Tibial nerve (tissue), 4 donors: ENCODE data around the gene ATG7. TPM values are rescaled to one million over a fixed set of nuclear protein-coding genes. Genes with fewer than 3 reads are reported as not detected.

ENCODE experiments used
- DNase-seq, 2 donors: peaks; one replicate each; pipeline ENCODE4 v3.0.0-alpha.2; 2019; ENCODE audit warnings: low spot score in 2 of 2
- H3K27ac ChIP-seq, 4 donors: fragments of 200-600 bp; sonication (generic) in 3 of 4; one replicate each; pipeline ENCODE4 v1.5.1; 2017 to 2019; ENCODE audit warnings: mild to moderate bottlenecking in 1 of 4
- H3K27me3 ChIP-seq, 2 donors: fragments of 200-600 bp; sonication (generic) in 1 of 2; one replicate each; pipeline versions ENCODE4 v1.5.1 to v1.6.0; 2017 to 2019
- H3K36me3 ChIP-seq, 3 donors: fragments of 200-600 bp; sonication (generic); one replicate each; pipeline ENCODE4 v1.5.1; 2018 to 2019
- H3K4me1 ChIP-seq, 4 donors: fragments of 200-600 bp; sonication (generic) in 3 of 4; one replicate each; pipeline ENCODE4 v1.5.1; 2017 to 2019
- H3K4me3 ChIP-seq, 4 donors: fragments of 200-600 bp; sonication (generic) in 3 of 4; one replicate each; pipeline ENCODE4 v1.5.1; 2017 to 2019; ENCODE audit warnings: mild to moderate bottlenecking in 1 of 4, moderate library complexity in 1 of 4
- H3K9me3 ChIP-seq, 4 donors: fragments of 200-600 bp; sonication (generic) in 3 of 4; one replicate each; pipeline ENCODE4 v1.5.1; 2017 to 2019
- CTCF ChIP-seq, 5 experiments: fragments of 200-600 bp in 3 of 5; fragments of 450-650 bp in 2 of 5; sonication (generic) in 3 of 5; IDR thresholded peaks; one replicate each; pipeline ENCODE4 v1.5.1; 2016 to 2019; ENCODE audit warnings: antibody characterized with exemption in 5 of 5, mild to moderate bottlenecking in 3 of 5, moderate library complexity in 2 of 5
- EP300 ChIP-seq, 2 donors: sonication (generic); formaldehyde crosslinking; IDR thresholded peaks; one replicate each; pipeline ENCODE4 v1.6.1; 2017; ENCODE audit warnings: antibody characterized with exemption in 2 of 2, mild to moderate bottlenecking in 1 of 2
- POLR2A ChIP-seq, 2 donors: fragments of 450-650 bp; IDR thresholded peaks; one replicate each; pipeline ENCODE4 v1.6.1; 2017; ENCODE audit warnings: antibody characterized with exemption in 2 of 2, mild to moderate bottlenecking in 2 of 2, moderate library complexity in 2 of 2
- WGBS, 2 donors: methylation state at CpG; one replicate each; pipeline ENCODE4 v1.1.5; 2018; 5-methylcytosine and 5-hydroxymethylcytosine counted together
- total RNA-seq, 4 donors: library from RNA; depleted of rRNA; stranded (reverse); fragments of >200 nt; gene quantifications; one replicate each; pipeline ENCODE4 v1.1.0, GENCODE V29; 2016

The ATG7 gene
- total RNA-seq, 4 donors from 2014 or later = 71.0 to 94.0 (median 76.2) TPM

GRCh38 chr3:11565492-11565891, 293.3 kb downstream of the ATG7 start:
- Histone ChIP-seq H3K9me3 (no peaks in the 10 kb centered on the region), H3K4me3 (no peak overlapping the region), H3K4me1 (peaks cover 0 to 96% (median 56%) of the 10 kb centered on the region in 4 donors), H3K27me3 (no peaks in the 10 kb centered on the region), H3K27ac (peak overlapping the region in 2 of 4 donors; percentile 52 to 97), H3K36me3 (peaks cover 0 to 49% (median 4%) of the 10 kb centered on the region in 3 donors)
- 90 to 100% methylated on average over 5 to 12 of the region's 12 CpGs for WGBS, 2 donors
- TF ChIP-seq EP300 (IDR thresholded peaks at IDR 0.05) (no peak), CTCF (IDR thresholded peaks at IDR 0.05) (no peak), POLR2A (IDR thresholded peaks at IDR 0.05) (no peak)
- DNase-seq = no peak

GRCh38 chr3:11565932-11566331, 293.7 kb downstream of the ATG7 start:
- no peak for DNase-seq
- H3K4me1 ChIP-seq = peaks cover 0 to 96% (median 54%) of the 10 kb centered on the region in 4 donors
- 95 to 97% methylated on average over 9 of the region's 9 CpGs for WGBS, 2 donors

GRCh38 chr3:11566478-11566877, 294.3 kb downstream of the ATG7 start:
- Histone ChIP-seq H3K4me3 (no peak overlapping the region), H3K27me3 (no peaks in the 10 kb centered on the region), H3K4me1 (peaks cover 0 to 96% (median 51%) of the 10 kb centered on the region in 4 donors), H3K36me3 (peaks cover 0 to 49% (median 4%) of the 10 kb centered on the region in 3 donors), H3K9me3 (no peaks in the 10 kb centered on the region), H3K27ac (peak overlapping the region in 2 of 4 donors; percentile 97)
- TF ChIP-seq CTCF (IDR thresholded peaks at IDR 0.05) (no peak), EP300 (IDR thresholded peaks at IDR 0.05) (no peak), POLR2A (IDR thresholded peaks at IDR 0.05) (no peak)
- 93% methylated on average over 20 of the region's 20 CpGs for WGBS, 2 donors
- no peak for DNase-seq

More at GRCh38 chr3:11565932-11566331, 293.7 kb downstream of the ATG7 start:
- Histone ChIP-seq H3K9me3 (no peaks in the 10 kb centered on the region), H3K27ac (peak overlapping the region in 2 of 4 donors; percentile 97), H3K27me3 (no peaks in the 10 kb centered on the region), H3K36me3 (peaks cover 0 to 49% (median 4%) of the 10 kb centered on the region in 3 donors), H3K4me3 (no peak overlapping the region)
- no peak for TF ChIP-seq EP300 (IDR thresholded peaks at IDR 0.05)
- no peak for TF ChIP-seq POLR2A (IDR thresholded peaks at IDR 0.05)
- TF ChIP-seq CTCF (IDR thresholded peaks at IDR 0.05) = no peak

GRCh38 chr3:11566916-11567315, 294.7 kb downstream of the ATG7 start:
- Histone ChIP-seq H3K27ac (peak overlapping the region; percentile 78 to 97 (median 90)), H3K4me3 (no peak overlapping the region), H3K4me1 (peaks cover 0 to 95% (median 49%) of the 10 kb centered on the region in 4 donors), H3K9me3 (no peaks in the 10 kb centered on the region), H3K36me3 (peaks cover 0 to 49% (median 4%) of the 10 kb centered on the region in 3 donors), H3K27me3 (no peaks in the 10 kb centered on the region)
- TF ChIP-seq CTCF (IDR thresholded peaks at IDR 0.05) (no peak), EP300 (IDR thresholded peaks at IDR 0.05) (no peak), POLR2A (IDR thresholded peaks at IDR 0.05) (no peak)
- no peak for DNase-seq
- 76 to 78% methylated on average over 17 of the region's 17 CpGs for WGBS, 2 donors

GRCh38 chr3:11567516-11568467, 295.6 kb downstream of the ATG7 start:
- peak overlapping the region; percentile 78 to 97 (median 90) for H3K27ac ChIP-seq
- no peaks in the 10 kb centered on the region for H3K27me3 ChIP-seq
- TF ChIP-seq EP300 (IDR thresholded peaks at IDR 0.05) (no peak), POLR2A (IDR thresholded peaks at IDR 0.05) (no peak), CTCF (IDR thresholded peaks at IDR 0.05) (no peak)
- no peaks in the 10 kb centered on the region for H3K9me3 ChIP-seq
- no peak for DNase-seq
- H3K36me3 ChIP-seq = peaks cover 0 to 42% (median 4%) of the 10 kb centered on the region in 3 donors
- H3K4me1 ChIP-seq = peaks cover 0 to 95% (median 48%) of the 10 kb centered on the region in 4 donors
- 68 to 71% methylated on average over 27 of the region's 27 CpGs for WGBS, 2 donors
- H3K4me3 ChIP-seq = peak overlapping the region in 3 of 4 donors; percentile 5 to 43 (median 20)
